Measurements from ENCODE around the gene BGN. TPM values are rescaled to one million over a fixed set of nuclear protein-coding genes. Genes with fewer than 3 reads are reported as not detected.

Gene BGN
- total RNA-seq, 1 donor from 2014 or later, result 50.0 TPM

DNA sequence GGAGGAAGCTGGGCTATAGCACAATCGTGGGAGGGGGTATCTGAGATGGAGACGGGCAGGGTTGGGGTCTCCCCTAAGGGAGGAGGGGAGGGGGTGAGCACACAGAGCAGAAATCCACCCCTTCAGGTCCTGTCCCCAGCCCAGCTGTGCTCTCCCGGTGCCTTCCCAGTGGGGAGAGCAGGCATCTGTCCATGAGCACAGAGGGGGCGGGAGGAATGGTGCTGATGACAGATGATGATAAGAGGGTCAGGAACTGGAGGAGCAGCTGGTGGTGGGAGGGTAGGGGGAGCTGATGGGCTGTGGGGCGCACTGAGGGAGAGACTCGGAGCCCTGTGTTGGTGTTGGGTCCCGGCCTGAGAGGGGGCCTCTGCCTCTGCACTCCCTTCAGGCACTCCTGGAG is 31.3 kb downstream of the BGN start:
- Mint-ChIP-seq H3K4me3 (ENCODE audit: unreplicated experiment) (no peak overlapping the region), H3K36me3 (ENCODE audit: low read depth, unreplicated experiment) (no peaks in the 10 kb centered on the region), H3K27ac (ENCODE audit: unreplicated experiment) (no peak overlapping the region), H3K4me1 (ENCODE audit: low read depth, unreplicated experiment) (no peaks in the 10 kb centered on the region), H3K27me3 (ENCODE audit: low read depth, unreplicated experiment) (peaks cover 8% of the 10 kb centered on the region), H3K9me3 (ENCODE audit: unreplicated experiment) (no peaks in the 10 kb centered on the region)
- Histone ChIP-seq H3K9me3 (ENCODE audit: insufficient read depth, low read depth, low read length) (no peaks in the 10 kb centered on the region), H4K20me1 (ENCODE audit: insufficient read depth, low read length) (no peaks in the 10 kb centered on the region), H3K4me2 (ENCODE audit: low read length) (no peak overlapping the region), H3K4me3 (ENCODE audit: insufficient read depth, low read depth, low read length) (no peak overlapping the region), H3K36me3 (ENCODE audit: insufficient read depth, low read length) (no peaks in the 10 kb centered on the region), H3K79me2 (ENCODE audit: insufficient read depth, low read length) (no peaks in the 10 kb centered on the region), H3K27me3 (ENCODE audit: insufficient read depth, low read length) (peaks cover 4% of the 10 kb centered on the region), H2AFZ (ENCODE audit: low read depth, low read length) (no peak overlapping the region), H3K9ac (ENCODE audit: low read length) (no peak overlapping the region), H3K27ac (ENCODE audit: low read depth, low read length) (no peak overlapping the region), H3K4me1 (ENCODE audit: insufficient read depth, low read length) (peaks cover 3% of the 10 kb centered on the region)
- DNase-seq (ENCODE audit: low read depth), result no peak
- FAIRE-seq, result no peak
- TF ChIP-seq, protein P1, sequence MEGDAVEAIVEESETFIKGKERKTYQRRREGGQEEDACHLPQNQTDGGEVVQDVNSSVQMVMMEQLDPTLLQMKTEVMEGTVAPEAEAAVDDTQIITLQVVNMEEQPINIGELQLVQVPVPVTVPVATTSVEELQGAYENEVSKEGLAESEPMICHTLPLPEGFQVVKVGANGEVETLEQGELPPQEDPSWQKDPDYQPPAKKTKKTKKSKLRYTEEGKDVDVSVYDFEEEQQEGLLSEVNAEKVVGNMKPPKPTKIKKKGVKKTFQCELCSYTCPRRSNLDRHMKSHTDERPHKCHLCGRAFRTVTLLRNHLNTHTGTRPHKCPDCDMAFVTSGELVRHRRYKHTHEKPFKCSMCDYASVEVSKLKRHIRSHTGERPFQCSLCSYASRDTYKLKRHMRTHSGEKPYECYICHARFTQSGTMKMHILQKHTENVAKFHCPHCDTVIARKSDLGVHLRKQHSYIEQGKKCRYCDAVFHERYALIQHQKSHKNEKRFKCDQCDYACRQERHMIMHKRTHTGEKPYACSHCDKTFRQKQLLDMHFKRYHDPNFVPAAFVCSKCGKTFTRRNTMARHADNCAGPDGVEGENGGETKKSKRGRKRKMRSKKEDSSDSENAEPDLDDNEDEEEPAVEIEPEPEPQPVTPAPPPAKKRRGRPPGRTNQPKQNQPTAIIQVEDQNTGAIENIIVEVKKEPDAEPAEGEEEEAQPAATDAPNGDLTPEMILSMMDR (IDR thresholded peaks at IDR 0.05; ENCODE audit: insufficient read depth, low read depth, low read length), result no peak
- no peak for TF ChIP-seq EZH2 (IDR thresholded peaks at IDR 0.05; ENCODE audit: insufficient read depth, low read length)

DNA sequence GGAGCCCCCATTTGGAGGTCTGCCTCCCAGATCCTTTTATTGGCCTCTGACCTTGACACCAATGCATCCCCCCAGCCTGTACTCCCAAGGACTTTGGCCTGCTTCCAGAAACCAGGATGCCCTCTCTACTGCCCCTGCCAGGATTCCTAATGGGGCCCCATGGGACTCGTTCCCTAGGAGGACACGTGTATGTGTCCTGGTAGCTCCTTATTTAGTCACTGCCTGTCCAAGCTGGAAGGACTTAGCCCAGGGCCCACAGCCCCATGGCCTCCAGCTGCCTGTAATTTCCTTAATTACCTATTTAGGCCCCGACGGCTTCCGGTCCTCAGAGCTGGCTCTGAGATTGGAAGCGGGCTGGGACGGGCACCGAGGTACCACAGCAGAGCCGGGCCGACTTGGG is 32.0 kb downstream of the BGN start:
- Mint-ChIP-seq H3K4me1 (ENCODE audit: low read depth, unreplicated experiment) (no peaks in the 10 kb centered on the region), H3K9me3 (ENCODE audit: unreplicated experiment) (no peaks in the 10 kb centered on the region), H3K4me3 (ENCODE audit: unreplicated experiment) (no peak overlapping the region), H3K27ac (ENCODE audit: unreplicated experiment) (no peak overlapping the region), H3K27me3 (ENCODE audit: low read depth, unreplicated experiment) (peaks cover 7% of the 10 kb centered on the region), H3K36me3 (ENCODE audit: low read depth, unreplicated experiment) (no peaks in the 10 kb centered on the region)
- Histone ChIP-seq H3K27ac (ENCODE audit: low read depth, low read length) (no peak overlapping the region), H3K36me3 (ENCODE audit: insufficient read depth, low read length) (no peaks in the 10 kb centered on the region), H3K27me3 (ENCODE audit: insufficient read depth, low read length) (peaks cover 4% of the 10 kb centered on the region), H3K4me3 (ENCODE audit: insufficient read depth, low read depth, low read length) (no peak overlapping the region), H3K9me3 (ENCODE audit: insufficient read depth, low read depth, low read length) (no peaks in the 10 kb centered on the region), H3K9ac (ENCODE audit: low read length) (no peak overlapping the region), H2AFZ (ENCODE audit: low read depth, low read length) (no peak overlapping the region), H3K4me2 (ENCODE audit: low read length) (no peak overlapping the region), H3K79me2 (ENCODE audit: insufficient read depth, low read length) (no peaks in the 10 kb centered on the region), H4K20me1 (ENCODE audit: insufficient read depth, low read length) (no peaks in the 10 kb centered on the region), H3K4me1 (ENCODE audit: insufficient read depth, low read length) (no peaks in the 10 kb centered on the region)
- no peak for TF ChIP-seq EZH2 (IDR thresholded peaks at IDR 0.05; ENCODE audit: insufficient read depth, low read length)
- TF ChIP-seq, protein P1 (IDR thresholded peaks at IDR 0.05; ENCODE audit: insufficient read depth, low read depth, low read length), result no peak
- FAIRE-seq (no peak), DNase-seq (ENCODE audit: low read depth) (no peak)

DNA sequence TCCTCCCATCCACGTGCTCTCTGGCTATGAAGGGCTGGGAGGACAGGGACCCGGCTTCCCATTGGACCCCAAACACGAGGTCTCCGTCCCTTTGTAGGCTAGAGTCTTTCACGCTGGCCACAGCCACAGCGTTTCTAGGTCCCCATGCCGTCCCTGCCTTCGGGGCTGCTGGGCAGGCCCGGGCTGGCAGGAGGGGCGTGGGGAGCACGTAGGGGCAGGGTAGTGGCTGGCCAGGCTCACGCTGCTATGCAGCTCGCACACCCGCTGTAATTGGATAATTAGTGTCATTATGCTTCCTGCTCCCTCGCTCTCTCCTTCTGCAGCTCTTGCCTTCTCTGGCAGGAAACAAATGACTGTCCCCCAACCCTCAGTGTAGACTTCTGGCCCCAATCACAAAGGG is 32.4 kb downstream of the BGN start:
- H3K27ac Mint-ChIP-seq (ENCODE audit: unreplicated experiment), result no peak overlapping the region
- H3K79me2 ChIP-seq (ENCODE audit: insufficient read depth, low read length), result no peaks in the 10 kb centered on the region
- no peaks in the 10 kb centered on the region for H3K36me3 Mint-ChIP-seq (ENCODE audit: low read depth, unreplicated experiment)
- DNase-seq (ENCODE audit: low read depth) (no peak), FAIRE-seq (no peak)
- H3K9me3 ChIP-seq (ENCODE audit: insufficient read depth, low read depth, low read length), result no peaks in the 10 kb centered on the region
- H3K4me3 Mint-ChIP-seq (ENCODE audit: unreplicated experiment), result no peak overlapping the region
- no peak for TF ChIP-seq EZH2 (IDR thresholded peaks at IDR 0.05; ENCODE audit: insufficient read depth, low read length)
- TF ChIP-seq, protein P1 (IDR thresholded peaks at IDR 0.05; ENCODE audit: insufficient read depth, low read depth, low read length), result no peak
- peaks cover 4% of the 10 kb centered on the region for H3K27me3 ChIP-seq (ENCODE audit: insufficient read depth, low read length)
- H3K4me2 ChIP-seq (ENCODE audit: low read length), result no peak overlapping the region
- H3K9ac ChIP-seq (ENCODE audit: low read length), result no peak overlapping the region
- no peaks in the 10 kb centered on the region for H3K9me3 Mint-ChIP-seq (ENCODE audit: unreplicated experiment)
- no peak overlapping the region for H2AFZ ChIP-seq (ENCODE audit: low read depth, low read length)
- no peaks in the 10 kb centered on the region for H3K4me1 Mint-ChIP-seq (ENCODE audit: low read depth, unreplicated experiment)
- no peaks in the 10 kb centered on the region for H3K4me1 ChIP-seq (ENCODE audit: insufficient read depth, low read length)
- H4K20me1 ChIP-seq (ENCODE audit: insufficient read depth, low read length), result no peaks in the 10 kb centered on the region
- no peak overlapping the region for H3K4me3 ChIP-seq (ENCODE audit: insufficient read depth, low read depth, low read length)
- H3K27me3 Mint-ChIP-seq (ENCODE audit: low read depth, unreplicated experiment), result peaks cover 5% of the 10 kb centered on the region
- H3K27ac ChIP-seq (ENCODE audit: low read depth, low read length), result no peak overlapping the region
- no peaks in the 10 kb centered on the region for H3K36me3 ChIP-seq (ENCODE audit: insufficient read depth, low read length)

Measured in astrocyte (in vitro differentiated cells and primary cell).